OCI-LY7 (cell line): ENCODE data around the gene GSE1.

ENCODE experiments used
- CTCF ChIP-seq: fragments of 200-600 bp; sonication (generic); conservative IDR thresholded peaks from 2 replicates; pipeline ENCODE4 v1.5.1; 2014; ENCODE audit warnings: mild to moderate bottlenecking, antibody characterized with exemption, low read length, moderate library complexity, mixed read lengths
- EZH2phosphoT487 ChIP-seq: fragments of 200-600 bp; sonication (generic); IDR thresholded peaks from 2 replicates; pipeline ENCODE4 v1.6.1; 2018; ENCODE audit warnings: low read depth, borderline replicate concordance, mild to moderate bottlenecking, mixed run types, antibody characterized with exemption, low read length, moderate library complexity, mixed read lengths

DNA sequence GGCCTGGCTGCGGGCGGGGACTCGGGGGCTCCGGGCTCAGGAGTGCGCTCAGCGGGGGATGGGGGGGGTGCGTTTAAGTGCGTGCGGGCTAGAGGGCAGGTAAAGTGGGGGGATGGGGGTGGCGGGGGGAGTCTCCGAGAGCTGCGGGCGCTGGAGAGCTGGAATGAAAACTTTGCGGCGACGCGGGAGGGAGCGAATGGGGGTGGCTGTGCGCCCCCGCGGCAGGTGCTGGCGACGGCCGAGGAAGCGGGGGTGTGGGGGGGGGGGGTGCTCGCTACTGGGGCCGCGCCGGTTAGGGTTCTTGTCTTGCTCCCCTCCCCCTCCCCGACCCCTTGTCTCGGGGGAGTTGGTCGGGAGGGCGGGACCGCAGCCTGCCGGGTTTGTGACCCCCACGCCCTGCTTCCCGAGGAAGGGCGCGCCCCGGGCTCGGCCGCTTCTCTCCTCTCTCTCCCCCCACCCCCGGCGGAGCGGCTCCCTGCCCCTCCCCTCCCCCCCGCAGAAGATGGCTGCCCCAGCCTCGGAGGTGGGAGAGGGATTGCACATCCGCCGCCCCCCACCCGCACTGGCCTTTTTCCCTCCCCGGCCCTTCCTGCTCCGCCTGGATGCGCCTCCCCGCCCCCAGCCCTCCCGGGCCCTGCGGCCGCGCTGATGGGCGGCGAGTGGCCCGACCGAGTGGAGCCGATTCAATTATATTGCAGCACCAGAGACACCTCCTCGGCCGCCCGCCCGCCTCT is 649 bp downstream of the GSE1 start:
- no peak for TF ChIP-seq CTCF
- no peak for TF ChIP-seq EZH2phosphoT487
